H1 (cell line): Measurements from ENCODE around the gene IL2RA.

Experiments
- FOSL1 ChIP-seq: IDR thresholded peaks from 2 replicates; pipeline ENCODE4 v1.6.1; 2011; ENCODE audit warnings: mild to moderate bottlenecking, low read depth, low read length, moderate library complexity; ENCODE audit not compliant: insufficient read depth
- POU5F1 ChIP-seq: IDR thresholded peaks from 2 replicates; pipeline ENCODE4 v1.6.1; 2011; ENCODE audit warnings: low read depth, mild to moderate bottlenecking, low read length, moderate library complexity
- RAD21 ChIP-seq, 2 experiments: IDR thresholded peaks in 1 of 2; conservative IDR thresholded peaks in 1 of 2; 2 replicates each; pipeline ENCODE4 v1.6.1; 2011; ENCODE audit warnings: low read depth in 2 of 2, low read length in 2 of 2, improper control_type of control experiment in 1 of 2, inconsistent platforms in 1 of 2, mild to moderate bottlenecking in 1 of 2, moderate library complexity in 1 of 2
- TCF12 ChIP-seq: IDR thresholded peaks from 2 replicates; pipeline ENCODE4 v1.6.1; 2011; ENCODE audit warnings: low read depth, mild to moderate bottlenecking, low read length

GRCh38 chr10:6009961-6010360 is 52.2 kb downstream of the IL2RA start:
- TF ChIP-seq POU5F1 (no peak), TCF12 (no peak), FOSL1 (no peak), RAD21 (IDR thresholded peaks at IDR 0.05 in 1 of 2, conservative IDR thresholded peaks at IDR 0.05 in 1 of 2; ENCODE audit: low read depth in 2 of 2, low read length in 2 of 2) (no peak)
